Measurements from ENCODE around the gene BBS12. TPM values are rescaled to one million over a fixed set of nuclear protein-coding genes. Genes with fewer than 3 reads are reported as not detected.

The BBS12 gene
- 4.3 and 5.4 TPM in 2 replicates for total RNA-seq

GRCh38 chr4:122732329-122733026 is at the start of gene BBS12:
Gene BBS12, plus strand, starts transcription at chr4:122732704. Its CDS starts 9,189 bp downstream, at chr4:122741893.
- peak; percentile 98 for DNase-seq (ENCODE audit: low read depth, low spot score)

DNA sequence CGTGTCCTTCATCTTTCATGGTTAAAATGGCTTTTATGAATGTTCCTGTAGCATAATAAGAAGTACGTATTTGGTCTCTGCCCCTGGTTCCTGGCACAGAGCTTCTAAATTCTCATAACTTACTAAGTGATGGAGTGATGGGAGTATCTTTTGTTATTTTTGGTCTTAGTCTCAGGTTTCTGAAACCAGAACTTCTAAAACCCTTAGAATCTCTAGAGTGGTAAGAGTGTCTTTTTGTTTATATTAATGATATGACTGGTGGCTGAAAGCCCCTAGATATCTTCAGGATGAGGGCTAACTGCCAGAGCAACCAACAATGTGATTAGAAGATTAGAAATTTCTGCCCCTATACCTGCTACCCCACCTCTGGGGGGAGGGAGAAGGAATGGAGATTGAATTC is 45.8 kb upstream of the BBS12 start:
- DNase-seq (ENCODE audit: low read depth, low spot score): no peak

DNA sequence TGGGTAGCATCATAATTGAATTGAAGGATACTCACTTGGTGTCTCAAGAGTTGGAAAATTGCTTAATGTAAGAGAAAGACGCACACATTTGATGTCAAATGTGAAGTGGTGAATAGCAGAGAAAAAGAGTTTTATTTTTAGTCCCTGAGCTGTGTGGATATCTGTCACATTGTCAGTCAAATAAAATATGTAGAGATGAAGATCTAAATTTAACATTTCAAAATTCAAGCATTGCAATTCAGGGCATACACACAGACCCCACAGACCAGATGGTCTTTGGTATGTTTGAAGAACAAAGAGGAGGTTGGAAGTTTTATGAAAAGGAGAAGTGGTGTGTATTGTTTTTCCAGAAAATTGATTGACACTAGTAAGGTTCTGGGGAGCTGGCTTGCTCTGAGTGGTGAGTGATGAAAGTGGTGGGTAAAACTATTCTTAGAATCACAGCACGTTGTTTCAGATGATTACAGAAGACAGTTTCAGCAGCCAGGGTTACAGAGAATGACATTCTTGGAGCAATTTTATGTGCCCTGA is 44.9 kb upstream of the BBS12 start:
- no peak for DNase-seq (ENCODE audit: low read depth, low spot score)

GRCh38 chr4:122688529-122689140 is 43.9 kb upstream of the BBS12 start:
- DNase-seq (ENCODE audit: low read depth, low spot score): no peak

DNA sequence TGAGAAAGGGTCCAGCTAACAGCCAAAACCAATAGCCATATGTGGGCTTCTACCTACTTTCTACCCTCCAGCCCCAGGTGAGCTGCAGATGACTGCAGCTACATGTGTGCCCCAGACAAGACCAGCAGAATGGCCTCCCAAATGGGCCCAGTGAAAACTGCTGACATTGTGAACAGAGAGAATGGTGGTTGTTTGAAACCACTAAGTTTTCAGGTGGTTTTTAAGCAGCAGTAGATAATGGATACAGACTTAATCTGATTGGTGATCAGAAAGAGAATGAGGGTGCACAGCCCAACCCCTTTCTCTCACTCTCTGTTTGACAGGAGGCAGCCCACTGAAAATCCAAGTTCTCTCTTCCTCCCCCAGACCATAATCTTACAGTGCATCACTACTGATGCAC is 42.5 kb upstream of the BBS12 start:
- no peak for DNase-seq (ENCODE audit: low read depth, low spot score)

GRCh38 chr4:122691988-122692387 is 40.5 kb upstream of the BBS12 start:
- DNase-seq (ENCODE audit: low read depth, low spot score): no peak

DNA sequence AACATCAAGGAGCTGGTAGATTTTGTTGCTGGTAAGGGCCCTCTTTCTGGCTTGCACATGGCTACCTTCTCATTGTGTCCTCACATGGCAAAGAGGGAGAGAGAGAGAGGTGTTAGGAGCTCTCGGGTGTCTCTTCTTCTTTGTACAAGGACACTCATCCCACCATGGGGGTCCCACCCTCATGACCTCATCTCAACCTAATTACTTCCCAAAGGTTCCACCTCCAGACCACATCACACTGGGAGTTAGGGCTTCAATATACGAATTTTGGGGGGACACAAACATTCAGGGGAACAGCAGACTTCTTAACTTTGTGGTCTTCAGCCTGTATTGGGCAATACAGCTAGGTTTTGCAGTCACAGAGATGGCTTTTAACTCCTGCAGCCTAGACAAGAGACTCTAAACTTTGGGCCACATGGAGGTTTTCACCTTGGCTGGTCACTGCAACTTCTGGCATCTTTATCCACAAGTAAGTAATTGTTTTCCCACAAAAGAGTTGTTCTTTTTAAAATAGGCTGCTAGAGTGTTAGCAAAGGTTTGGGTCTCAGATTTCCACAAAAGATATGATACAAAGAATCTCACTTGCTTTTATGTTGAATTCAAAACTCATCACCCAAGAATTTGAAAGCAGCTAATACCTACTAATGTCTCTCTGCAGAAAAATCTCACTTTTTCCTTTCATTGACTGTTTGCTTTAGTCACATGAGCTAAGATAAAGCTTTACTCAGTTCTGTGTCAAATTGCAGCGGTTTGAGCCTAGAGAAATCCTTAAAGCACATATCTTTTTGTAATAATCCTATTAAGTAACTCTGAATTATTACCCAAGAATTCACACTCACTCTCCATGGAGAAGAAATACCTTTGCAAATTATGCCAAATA is 39.6 kb upstream of the BBS12 start:
- DNase-seq (ENCODE audit: low read depth, low spot score): no peak

- no peak for DNase-seq (ENCODE audit: low read depth, low spot score)
These were observed 37.3 kb upstream of the BBS12 start for GRCh38 chr4:122695226-122695625.

DNA sequence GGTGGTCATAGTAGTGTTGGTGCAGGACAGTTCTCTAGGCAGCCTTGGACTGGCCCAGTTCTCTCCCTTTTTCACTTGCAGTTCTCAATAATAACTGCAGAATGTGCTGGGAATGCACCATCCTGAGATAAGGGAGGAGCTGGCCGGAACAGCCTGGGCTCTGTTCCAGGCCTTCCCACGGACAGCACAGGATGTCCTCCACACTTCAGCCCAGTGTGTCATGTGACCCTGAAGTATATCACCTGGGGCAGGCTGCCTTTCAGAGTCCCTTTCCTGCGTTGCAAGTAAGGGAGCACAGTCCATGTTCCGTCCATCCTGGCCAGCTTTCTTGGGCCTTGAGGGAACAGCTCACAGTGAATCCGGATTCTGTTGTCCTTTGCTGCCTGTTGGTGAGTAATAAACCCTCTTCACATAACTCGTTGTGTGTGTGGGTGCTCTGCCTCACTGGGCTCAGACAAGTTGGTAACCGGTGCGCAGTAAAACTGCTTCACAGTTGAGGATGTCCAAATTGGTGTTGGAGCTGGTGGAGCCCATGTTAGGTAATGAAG is 32.3 kb upstream of the BBS12 start:
- DNase-seq (ENCODE audit: low read depth, low spot score): no peak

DNA sequence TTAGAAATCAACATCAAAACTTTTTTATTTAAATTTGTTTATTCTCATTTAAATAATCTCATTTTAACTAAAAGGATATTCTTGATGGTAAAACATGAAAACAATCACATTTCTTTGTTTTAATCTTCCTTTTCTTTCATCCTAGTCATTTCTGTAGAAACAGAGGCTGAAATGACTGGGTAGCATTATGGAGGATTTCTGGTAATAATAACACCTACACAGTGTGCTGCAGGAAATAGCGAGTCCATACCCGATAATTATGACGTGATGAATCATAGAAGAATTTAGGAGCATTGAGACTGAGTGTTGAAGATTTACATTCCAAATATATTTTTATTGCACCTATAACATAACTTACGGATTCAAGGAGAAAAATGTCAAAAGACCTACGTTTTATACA is 31.4 kb upstream of the BBS12 start:
- no peak for DNase-seq (ENCODE audit: low read depth, low spot score)

DNA sequence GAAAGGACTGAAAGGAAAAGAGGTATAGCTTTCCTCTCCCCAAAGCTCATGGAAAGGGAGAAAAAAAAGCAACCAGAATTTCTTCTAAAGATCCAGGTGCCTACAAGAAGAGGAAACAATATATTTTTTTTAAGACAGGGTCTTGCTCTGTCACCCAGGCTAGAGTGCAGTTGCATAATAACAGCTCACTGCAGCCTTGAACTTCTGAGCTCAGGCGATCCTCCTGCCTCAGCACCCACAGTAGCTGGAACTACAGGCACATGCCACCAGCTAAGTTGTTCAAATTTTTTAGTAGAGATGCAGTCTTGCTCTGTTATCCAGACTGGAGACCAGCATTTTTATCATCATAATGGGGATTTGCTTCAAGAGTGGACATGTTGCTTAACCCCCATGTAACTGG is 30.5 kb upstream of the BBS12 start:
- no peak for DNase-seq (ENCODE audit: low read depth, low spot score)

- DNase-seq (ENCODE audit: low read depth, low spot score): no peak
These were observed 29.6 kb upstream of the BBS12 start for GRCh38 chr4:122702939-122703338.

DNA sequence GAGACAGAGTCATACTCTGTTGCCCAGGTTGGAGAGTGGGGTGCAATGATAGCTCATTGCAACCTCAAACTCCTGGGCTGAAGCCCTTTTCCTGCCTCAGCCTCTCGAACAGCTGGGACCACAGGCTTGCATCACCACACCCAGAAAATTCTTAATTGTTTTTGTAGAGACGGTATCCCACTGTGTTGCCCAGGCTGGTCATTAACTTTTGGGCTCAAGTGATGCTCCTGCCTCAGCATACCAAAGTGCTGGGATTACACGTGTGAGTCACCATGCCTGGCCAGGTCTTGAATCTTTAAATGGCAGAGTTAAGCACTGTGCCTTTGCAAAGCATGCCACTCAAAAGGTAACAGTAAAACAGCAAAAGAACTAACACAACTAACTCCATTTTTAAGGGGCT is 28.6 kb upstream of the BBS12 start:
- no peak for DNase-seq (ENCODE audit: low read depth, low spot score)

- DNase-seq (ENCODE audit: low read depth, low spot score): no peak
These were observed 27.5 kb upstream of the BBS12 start for GRCh38 chr4:122705009-122705408.

DNA sequence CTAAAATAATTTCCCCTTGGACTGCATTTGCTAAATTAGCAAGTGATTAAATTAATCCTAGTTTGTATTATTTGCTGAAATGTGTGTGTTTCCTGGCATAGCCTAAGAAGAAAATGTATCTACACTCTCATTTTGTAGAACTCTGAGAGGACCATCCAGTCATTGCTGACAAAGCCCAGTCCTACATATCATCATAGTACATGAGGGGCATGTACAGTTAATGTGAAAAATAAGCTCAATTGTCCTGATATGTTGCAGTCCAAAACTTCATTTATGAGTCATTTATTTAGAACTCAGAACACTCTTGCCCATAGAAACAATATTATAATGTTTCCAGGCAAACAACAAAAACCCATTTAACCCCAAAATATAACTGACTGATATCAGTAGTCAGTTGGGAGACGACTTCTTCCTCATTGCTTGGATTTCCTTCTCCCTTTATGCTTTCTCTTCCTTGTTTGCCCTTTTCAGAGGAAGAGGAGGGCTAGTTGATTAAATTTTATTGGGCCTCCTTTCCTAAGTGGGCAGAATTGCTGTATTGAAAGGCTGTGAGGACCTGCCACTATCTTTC is 26.9 kb upstream of the BBS12 start:
- no peak for DNase-seq (ENCODE audit: low read depth, low spot score)

- DNase-seq (ENCODE audit: low read depth, low spot score): no peak
These were observed 26.0 kb upstream of the BBS12 start for GRCh38 chr4:122706511-122706910.

GRCh38 chr4:122707497-122707896 is 25.0 kb upstream of the BBS12 start:
- no peak for DNase-seq (ENCODE audit: low read depth, low spot score)

DNA sequence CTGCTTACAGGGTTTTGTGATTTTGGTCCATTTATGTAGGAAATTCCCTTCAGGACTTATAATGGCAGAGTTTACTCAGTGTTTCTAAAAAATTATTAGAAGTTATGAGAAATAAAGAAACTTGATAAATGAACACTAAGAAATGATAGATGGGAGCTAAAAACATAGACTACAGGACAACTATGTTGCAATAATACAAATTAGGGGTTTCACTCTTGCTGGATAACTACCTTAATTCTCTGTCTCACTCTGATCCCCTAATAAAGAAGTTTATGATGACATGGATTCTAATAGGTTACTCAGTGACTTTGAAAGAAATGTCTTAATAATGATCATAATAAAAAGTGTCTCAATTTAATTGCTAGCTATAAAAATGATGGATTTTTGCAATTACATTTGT is 23.3 kb upstream of the BBS12 start:
- DNase-seq (ENCODE audit: low read depth, low spot score): no peak

- DNase-seq (ENCODE audit: low read depth, low spot score): no peak
These were observed 21.8 kb upstream of the BBS12 start for GRCh38 chr4:122710434-122711308.

- no peak for DNase-seq (ENCODE audit: low read depth, low spot score)
These were observed 20.6 kb upstream of the BBS12 start for GRCh38 chr4:122711919-122712318.
